Activated T-helper 2 cell treated with anti-CD3 and anti-CD28 coated beads, Interferon-gamma antibody, Interleukin-2, Interleukin-4, amounts not matched to agents 10 μg/mL and 5 μg/mL and 100 μg/mL, durations not matched to agents 14 hours and 24 hours and 36 hours (primary cell): Measurements from ENCODE around the gene GNG12. TPM values are rescaled to one million over a fixed set of nuclear protein-coding genes. Genes with fewer than 3 reads are reported as not detected.
"Not testable (repeated sequence)": the region's sequence is repeated elsewhere in the genome, so short reads cannot be mapped to it uniquely, and the experiment has no call there.

Source experiments
- DNase-seq: peaks from one replicate; pipeline ENCODE4 v3.0.0; 2021; ENCODE audit warnings: low spot score
- H3K27ac Mint-ChIP-seq: one replicate; pipeline ENCODE4 v1.8.0; 2021; ENCODE audit warnings: mixed read lengths
- H3K27me3 Mint-ChIP-seq: one replicate; pipeline ENCODE4 v1.8.0; 2021; ENCODE audit warnings: low read depth, mixed read lengths
- H3K36me3 Mint-ChIP-seq: one replicate; pipeline ENCODE4 v1.8.0; 2021; ENCODE audit warnings: low read depth, mixed read lengths
- H3K4me1 Mint-ChIP-seq: one replicate; pipeline ENCODE4 v1.8.0; 2021; ENCODE audit warnings: low read depth, mixed read lengths
- H3K4me3 Mint-ChIP-seq: one replicate; pipeline ENCODE4 v1.8.0; 2021; ENCODE audit warnings: low read depth, mild to moderate bottlenecking, moderate library complexity, mixed read lengths
- H3K9me3 Mint-ChIP-seq: one replicate; pipeline ENCODE4 v1.8.0; 2021; ENCODE audit warnings: mixed read lengths
- intact Hi-C: fragments of 100-400 bp; cut with micrococcal nuclease; formaldehyde crosslinking; loops from one replicate; pipeline ENCODE4 v1.15.1; 2023
- total RNA-seq: library from RNA; stranded (reverse); gene quantifications from 2 replicates; pipeline ENCODE4 v1.2.3, GENCODE V29; 2022

GNG12 gene
- total RNA-seq, 1 donor from 2014 or later: 0.16 TPM

DNA sequence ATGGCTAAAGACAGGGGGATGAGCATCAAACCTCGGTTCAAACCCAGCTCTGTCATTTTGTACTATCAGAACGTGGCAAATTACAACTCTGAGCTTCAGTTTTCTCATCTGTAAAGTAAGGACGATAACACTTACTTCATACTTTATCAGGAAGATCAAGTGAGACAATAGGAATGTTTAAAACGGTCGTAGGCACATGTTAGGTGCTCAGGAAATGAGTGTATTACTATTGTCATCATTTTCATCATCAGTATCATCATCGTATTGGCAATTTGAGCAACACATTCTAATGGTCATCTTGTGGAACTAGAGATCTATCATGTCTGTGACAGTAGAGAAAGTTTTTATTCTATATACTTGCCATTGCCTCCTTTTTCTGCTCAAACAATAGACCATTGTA lies 170.4 kb downstream of the GNG12 start:
- no peaks in the 10 kb centered on the region for H3K36me3 Mint-ChIP-seq
- DNase-seq: no peak
- peaks cover 44% of the 10 kb centered on the region for H3K27me3 Mint-ChIP-seq
- no peak overlapping the region for H3K4me3 Mint-ChIP-seq
- H3K4me1 Mint-ChIP-seq: no peaks in the 10 kb centered on the region
- intact Hi-C loops: no loop called here
- H3K9me3 Mint-ChIP-seq: no peaks in the 10 kb centered on the region
- no peak overlapping the region for H3K27ac Mint-ChIP-seq

DNA sequence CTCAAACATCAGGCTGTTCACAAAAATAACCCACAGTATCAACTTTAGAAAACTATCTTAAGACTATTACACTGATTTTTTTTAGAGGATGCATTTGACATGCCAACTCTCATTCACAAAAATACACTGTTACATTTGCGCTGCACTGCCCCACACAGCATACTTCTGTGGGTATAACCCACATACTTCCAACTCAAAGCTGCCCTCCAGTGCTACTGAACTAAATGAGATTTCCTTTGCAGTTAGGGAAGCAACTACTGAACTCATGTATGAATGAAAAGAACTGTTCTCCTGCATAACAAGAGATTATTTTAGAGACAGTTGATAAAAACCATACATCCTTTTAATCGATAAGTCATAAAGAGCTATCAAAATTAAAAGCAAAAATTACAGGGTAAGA lies 174.0 kb downstream of the GNG12 start:
- no peak overlapping the region for H3K27ac Mint-ChIP-seq
- H3K9me3 Mint-ChIP-seq: no peaks in the 10 kb centered on the region
- no peak for DNase-seq
- H3K36me3 Mint-ChIP-seq: no peaks in the 10 kb centered on the region
- intact Hi-C loops: no loop called here
- no peaks in the 10 kb centered on the region for H3K4me1 Mint-ChIP-seq
- no peak overlapping the region for H3K4me3 Mint-ChIP-seq
- peaks cover 37% of the 10 kb centered on the region for H3K27me3 Mint-ChIP-seq

DNA sequence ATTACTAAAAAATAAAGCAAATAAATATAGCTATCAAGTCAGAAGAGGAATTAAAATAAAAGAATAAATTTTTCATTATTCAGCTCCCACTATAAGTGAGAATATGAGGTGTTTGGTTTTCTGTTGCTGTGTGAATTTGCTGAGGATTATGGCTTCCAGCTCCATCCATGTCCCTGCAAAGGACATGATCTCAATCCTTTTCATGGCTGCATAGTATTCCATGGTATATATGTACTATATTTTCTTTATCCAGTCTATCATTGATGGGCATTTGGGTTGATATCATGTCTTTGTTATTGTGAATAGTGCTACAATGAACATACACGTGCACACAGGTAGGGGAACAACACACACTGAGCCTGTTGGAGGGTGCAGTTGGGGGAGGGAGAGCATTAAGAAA lies 176.1 kb downstream of the GNG12 start:
- H3K36me3 Mint-ChIP-seq, H3K9me3 Mint-ChIP-seq, DNase-seq, intact Hi-C loops, H3K27ac Mint-ChIP-seq, H3K4me1 Mint-ChIP-seq, H3K4me3 Mint-ChIP-seq: not testable (repeated sequence)
- H3K27me3 Mint-ChIP-seq: peaks cover 29% of the 10 kb centered on the region

DNA sequence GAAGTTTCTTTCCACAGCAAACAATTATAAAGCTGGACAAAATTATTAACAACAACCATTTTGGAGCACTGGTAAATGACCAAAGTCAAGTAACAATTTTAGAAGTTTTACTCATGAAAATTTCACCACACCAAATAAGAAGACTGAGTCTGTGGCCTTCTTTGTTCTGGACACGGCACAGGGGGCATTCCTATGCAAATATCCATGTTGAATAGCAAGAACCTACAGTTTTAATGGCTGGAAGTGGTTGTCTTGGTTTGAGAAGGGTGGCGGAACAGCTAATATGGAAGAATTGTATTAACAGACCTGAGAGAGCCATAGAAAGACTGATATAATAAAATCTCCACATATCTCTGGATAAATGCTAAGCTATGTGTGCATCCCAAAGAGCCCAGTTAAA lies 177.7 kb downstream of the GNG12 start:
- H3K36me3 Mint-ChIP-seq: no peaks in the 10 kb centered on the region

DNA sequence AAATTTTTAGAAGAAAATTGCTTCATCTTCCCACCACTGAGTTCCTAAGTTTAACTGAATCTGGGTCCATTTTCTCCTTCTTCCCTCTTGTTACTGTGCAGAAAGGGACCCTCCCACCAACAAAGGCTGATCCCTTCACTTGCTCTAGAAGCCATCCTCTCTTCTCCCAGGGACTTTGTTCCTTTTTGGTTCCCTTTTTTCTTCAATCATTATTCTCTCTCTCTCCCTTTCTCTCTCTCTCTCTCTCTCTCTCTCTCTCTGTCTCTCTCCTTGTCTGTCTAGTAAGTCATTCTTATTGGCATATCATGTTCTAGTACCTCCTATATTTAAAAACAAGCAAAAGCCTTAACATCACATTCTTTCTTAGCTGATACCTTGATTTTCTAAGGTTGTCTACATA lies 180.0 kb downstream of the GNG12 start:
- Mint-ChIP-seq H3K36me3 (no peaks in the 10 kb centered on the region), H3K27ac (no peak overlapping the region), H3K4me3 (no peak overlapping the region), H3K9me3 (no peaks in the 10 kb centered on the region), H3K4me1 (no peaks in the 10 kb centered on the region), H3K27me3 (peaks cover 14% of the 10 kb centered on the region)
- intact Hi-C loops: no loop called here
- no peak for DNase-seq

More for the DNA sequence above, 177.7 kb downstream of the GNG12 start:
- Mint-ChIP-seq H3K4me1 (no peaks in the 10 kb centered on the region), H3K27ac (no peak overlapping the region), H3K9me3 (no peaks in the 10 kb centered on the region), H3K27me3 (peaks cover 28% of the 10 kb centered on the region), H3K4me3 (no peak overlapping the region)
- no peak for DNase-seq
- intact Hi-C loops: no loop called here

DNA sequence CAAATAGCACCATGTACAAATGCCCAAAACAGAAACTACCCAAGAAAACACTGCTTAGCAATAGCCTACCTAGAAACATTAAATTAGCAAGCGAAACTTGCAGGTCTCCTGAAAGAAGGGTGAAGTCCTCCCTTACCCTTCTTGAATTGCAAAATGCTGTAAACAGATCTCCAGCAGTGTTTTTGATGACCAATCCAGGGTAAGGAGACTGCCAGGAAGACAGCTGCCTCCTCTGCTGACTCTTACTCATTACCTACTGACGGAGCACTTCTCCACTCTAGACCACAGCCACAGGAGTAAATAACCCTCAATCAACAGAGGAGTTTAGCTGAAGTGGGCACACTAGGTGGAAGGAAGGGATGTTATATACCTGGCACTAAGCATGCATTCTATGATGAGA lies 180.5 kb downstream of the GNG12 start:
- intact Hi-C loops: no loop called here
- no peaks in the 10 kb centered on the region for H3K4me1 Mint-ChIP-seq
- no peaks in the 10 kb centered on the region for H3K36me3 Mint-ChIP-seq
- H3K4me3 Mint-ChIP-seq: no peak overlapping the region
- no peak for DNase-seq
- H3K9me3 Mint-ChIP-seq: no peaks in the 10 kb centered on the region
- no peak overlapping the region for H3K27ac Mint-ChIP-seq
- H3K27me3 Mint-ChIP-seq: peaks cover 14% of the 10 kb centered on the region

Other genes with a start within 250 kb of the GNG12 start
- 30.3 and 33.5 TPM in 2 replicates for gene GADD45A, start 148.3 kb downstream of the GNG12 start, total RNA-seq
- gene DIRAS3, start 217.2 kb upstream of the GNG12 start, total RNA-seq: 0.21 and 0.32 TPM in 2 replicates